ENCODE results near the gene HMCES.

DNA sequence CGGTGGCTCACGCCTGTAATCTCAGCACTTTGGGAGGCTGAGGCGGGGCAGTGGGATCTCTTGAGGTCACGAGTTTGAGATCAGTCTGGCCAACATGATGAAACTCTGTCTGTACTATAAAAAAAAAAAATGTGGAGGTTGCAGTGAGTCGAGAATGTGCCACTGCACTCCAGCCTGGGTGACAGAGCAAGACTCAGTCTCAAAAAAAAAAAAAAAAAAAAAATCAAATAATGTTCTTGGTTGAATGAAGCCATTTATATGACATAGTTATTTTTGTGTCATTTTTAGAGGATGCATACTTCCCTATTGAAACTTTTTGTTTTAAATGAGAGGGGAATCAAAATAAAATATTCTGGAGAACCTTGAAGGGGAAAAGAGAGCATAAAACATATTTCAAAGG lies 3.1 kb downstream of the HMCES start:
- TF ChIP-seq, protein P1, sequence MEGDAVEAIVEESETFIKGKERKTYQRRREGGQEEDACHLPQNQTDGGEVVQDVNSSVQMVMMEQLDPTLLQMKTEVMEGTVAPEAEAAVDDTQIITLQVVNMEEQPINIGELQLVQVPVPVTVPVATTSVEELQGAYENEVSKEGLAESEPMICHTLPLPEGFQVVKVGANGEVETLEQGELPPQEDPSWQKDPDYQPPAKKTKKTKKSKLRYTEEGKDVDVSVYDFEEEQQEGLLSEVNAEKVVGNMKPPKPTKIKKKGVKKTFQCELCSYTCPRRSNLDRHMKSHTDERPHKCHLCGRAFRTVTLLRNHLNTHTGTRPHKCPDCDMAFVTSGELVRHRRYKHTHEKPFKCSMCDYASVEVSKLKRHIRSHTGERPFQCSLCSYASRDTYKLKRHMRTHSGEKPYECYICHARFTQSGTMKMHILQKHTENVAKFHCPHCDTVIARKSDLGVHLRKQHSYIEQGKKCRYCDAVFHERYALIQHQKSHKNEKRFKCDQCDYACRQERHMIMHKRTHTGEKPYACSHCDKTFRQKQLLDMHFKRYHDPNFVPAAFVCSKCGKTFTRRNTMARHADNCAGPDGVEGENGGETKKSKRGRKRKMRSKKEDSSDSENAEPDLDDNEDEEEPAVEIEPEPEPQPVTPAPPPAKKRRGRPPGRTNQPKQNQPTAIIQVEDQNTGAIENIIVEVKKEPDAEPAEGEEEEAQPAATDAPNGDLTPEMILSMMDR (conservative IDR thresholded peaks at IDR 0.05 in 1 of 2, IDR thresholded peaks at IDR 0.05 in 1 of 2; ENCODE audit: extremely low read depth in 1 of 2, insufficient read depth in 1 of 2, low read depth in 1 of 2, low read length in 2 of 2), result no peak
- TF ChIP-seq EZH2 (IDR thresholded peaks at IDR 0.05; ENCODE audit: borderline replicate concordance, low read length), result no peak
